Fibroblast of the aortic adventitia (primary cell): ENCODE results near the gene MAP10. TPM values are rescaled to one million over a fixed set of nuclear protein-coding genes. Genes with fewer than 3 reads are reported as not detected.

Experiments
- DNase-seq: peaks from one replicate; pipeline ENCODE4 v3.0.0-alpha.2; 2010; ENCODE audit warnings: low read depth
- H3K4me3 ChIP-seq: 2 replicates; pipeline ENCODE4 v1.5.1; 2011; ENCODE audit warnings: low read depth, mild to moderate bottlenecking, control low read depth, low read length, moderate library complexity
- total RNA-seq: library from RNA; depleted of rRNA; stranded (reverse); fragments of >200 nt; gene quantifications from 2 replicates; pipeline ENCODE4 v1.2.3, GENCODE V29; 2012; ENCODE audit warnings: low replicate concordance
- TF ChIP-seq, protein P1 (sequence below): IDR thresholded peaks from 2 replicates; pipeline ENCODE4 v1.5.1; 2011; ENCODE audit warnings: mild to moderate bottlenecking, low read length, control low read depth, inconsistent platforms; ENCODE audit not compliant: insufficient read depth

The MAP10 gene
- total RNA-seq, 1 donor = 1.9 TPM

DNA sequence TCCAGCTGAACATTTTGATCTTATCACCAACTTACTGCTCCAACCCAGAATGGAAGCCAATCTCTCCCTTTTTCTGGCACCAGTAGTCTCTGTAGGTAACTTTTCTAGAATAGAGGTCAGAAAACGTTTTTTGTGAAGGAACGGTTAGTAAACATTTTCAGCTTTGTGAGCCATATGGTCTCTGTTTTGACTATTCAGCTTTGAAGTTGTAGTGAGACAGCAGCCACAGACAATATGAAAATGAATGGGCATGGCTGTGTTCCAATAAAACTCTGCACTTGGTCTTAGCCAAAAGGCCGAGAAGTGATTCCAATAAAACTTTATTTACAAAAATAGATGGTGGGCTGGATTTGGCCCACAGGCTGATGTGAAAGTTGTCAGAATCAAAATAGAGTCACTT is 28.9 kb downstream of the MAP10 start:
- DNase-seq = no peak
- TF ChIP-seq, protein P1, sequence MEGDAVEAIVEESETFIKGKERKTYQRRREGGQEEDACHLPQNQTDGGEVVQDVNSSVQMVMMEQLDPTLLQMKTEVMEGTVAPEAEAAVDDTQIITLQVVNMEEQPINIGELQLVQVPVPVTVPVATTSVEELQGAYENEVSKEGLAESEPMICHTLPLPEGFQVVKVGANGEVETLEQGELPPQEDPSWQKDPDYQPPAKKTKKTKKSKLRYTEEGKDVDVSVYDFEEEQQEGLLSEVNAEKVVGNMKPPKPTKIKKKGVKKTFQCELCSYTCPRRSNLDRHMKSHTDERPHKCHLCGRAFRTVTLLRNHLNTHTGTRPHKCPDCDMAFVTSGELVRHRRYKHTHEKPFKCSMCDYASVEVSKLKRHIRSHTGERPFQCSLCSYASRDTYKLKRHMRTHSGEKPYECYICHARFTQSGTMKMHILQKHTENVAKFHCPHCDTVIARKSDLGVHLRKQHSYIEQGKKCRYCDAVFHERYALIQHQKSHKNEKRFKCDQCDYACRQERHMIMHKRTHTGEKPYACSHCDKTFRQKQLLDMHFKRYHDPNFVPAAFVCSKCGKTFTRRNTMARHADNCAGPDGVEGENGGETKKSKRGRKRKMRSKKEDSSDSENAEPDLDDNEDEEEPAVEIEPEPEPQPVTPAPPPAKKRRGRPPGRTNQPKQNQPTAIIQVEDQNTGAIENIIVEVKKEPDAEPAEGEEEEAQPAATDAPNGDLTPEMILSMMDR = no peak

DNA sequence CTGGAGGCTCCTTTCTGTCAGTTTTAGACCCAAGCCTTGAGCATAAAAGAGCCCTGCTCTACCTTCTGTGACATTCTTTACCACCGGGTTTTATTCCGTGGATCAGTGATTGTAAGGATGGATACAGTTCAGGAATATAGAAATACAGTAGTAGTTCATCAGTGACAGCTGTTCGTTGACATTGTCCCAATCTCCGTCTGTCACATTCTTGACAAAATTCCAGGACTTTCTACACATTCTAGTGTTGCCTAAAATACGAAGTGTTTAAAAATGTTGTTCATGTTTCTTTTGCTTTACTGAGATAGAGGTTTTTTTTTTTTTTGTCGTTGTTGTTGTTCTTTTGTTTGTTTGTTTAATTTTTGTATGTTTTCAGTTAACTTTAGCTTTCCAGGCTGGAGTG is 29.9 kb downstream of the MAP10 start:
- DNase-seq = no peak
- TF ChIP-seq, protein P1 = no peak
- H3K4me3 ChIP-seq = no peak overlapping the region

More for the DNA sequence above, 28.9 kb downstream of the MAP10 start:
- H3K4me3 ChIP-seq = no peak overlapping the region

DNA sequence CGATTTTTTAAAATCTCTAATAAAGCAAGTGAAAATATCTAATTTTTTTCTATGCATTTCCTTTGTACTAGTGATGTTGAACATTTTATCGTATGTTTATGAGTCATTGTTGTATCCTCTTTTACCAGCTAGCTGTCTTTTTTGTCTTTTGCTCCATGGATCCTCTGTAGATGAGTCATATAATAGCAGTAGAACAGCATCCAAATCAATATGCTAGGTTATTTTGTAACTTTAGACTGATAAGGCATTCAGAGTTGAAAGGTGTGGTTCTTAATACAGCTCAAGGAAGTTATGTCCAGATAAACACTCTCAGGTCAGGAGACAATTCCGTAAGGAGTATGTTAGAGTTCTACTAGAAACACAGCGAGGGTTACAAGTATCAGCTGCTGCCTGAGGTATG is 31.9 kb downstream of the MAP10 start:
- no peak overlapping the region for H3K4me3 ChIP-seq
- DNase-seq = no peak
- TF ChIP-seq, protein P1 = no peak

DNA sequence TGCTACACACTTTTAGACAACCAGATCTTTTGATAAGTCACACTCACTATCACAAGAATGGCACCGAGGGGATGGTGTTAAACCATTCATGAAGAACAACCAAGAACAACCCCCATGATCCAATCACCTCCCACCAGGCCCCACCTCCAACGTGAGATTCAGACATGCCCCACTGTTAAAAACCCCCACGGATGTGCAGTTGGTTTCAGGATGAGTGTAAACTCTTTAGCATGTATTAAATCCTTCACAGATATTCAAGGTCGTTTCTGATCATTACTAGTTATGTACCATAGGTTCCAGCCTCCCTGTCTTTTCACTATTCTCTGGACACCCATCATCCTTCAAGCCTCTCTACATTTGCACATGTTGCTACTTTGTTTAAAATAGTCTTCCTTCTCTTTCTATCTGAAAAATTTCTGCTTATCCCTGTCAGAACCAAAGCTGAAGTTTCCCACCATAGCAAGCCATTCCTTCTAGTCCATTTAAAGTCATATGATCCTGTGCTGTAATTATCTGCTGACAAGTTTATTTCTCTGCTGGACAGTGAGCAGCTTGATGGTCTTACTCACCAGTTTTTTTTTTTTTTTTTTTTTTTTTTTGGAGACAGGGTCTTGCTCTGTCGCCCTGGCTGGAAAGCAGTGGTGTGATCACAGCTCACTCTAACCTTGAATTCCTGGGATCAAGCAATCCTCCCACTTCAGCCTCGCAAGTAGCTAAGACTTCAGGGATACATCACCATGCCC is 36.8 kb downstream of the MAP10 start:
- no peak for DNase-seq
- TF ChIP-seq, protein P1 = no peak
- no peak overlapping the region for H3K4me3 ChIP-seq

DNA sequence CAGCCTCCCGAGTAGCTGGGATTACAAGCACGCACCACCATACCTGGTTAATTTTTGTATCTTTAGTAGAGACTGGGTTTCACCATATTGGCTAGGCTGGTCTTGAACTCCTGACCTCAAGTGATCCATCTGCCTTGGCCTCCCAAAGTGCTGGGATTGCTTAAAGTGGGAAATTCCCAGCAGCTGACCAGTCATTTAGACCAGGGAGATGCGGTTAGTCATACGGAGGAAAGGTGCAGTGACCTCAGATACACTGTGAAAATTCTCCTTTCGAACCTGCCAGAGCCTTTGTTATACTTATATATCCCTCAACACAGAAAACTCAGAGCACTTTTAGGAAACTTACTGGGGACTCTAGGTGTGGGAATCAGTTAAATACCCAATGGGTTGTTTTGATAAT is 39.6 kb downstream of the MAP10 start:
- TF ChIP-seq, protein P1 = no peak
- H3K4me3 ChIP-seq = no peak overlapping the region
- DNase-seq = peak; percentile 6

DNA sequence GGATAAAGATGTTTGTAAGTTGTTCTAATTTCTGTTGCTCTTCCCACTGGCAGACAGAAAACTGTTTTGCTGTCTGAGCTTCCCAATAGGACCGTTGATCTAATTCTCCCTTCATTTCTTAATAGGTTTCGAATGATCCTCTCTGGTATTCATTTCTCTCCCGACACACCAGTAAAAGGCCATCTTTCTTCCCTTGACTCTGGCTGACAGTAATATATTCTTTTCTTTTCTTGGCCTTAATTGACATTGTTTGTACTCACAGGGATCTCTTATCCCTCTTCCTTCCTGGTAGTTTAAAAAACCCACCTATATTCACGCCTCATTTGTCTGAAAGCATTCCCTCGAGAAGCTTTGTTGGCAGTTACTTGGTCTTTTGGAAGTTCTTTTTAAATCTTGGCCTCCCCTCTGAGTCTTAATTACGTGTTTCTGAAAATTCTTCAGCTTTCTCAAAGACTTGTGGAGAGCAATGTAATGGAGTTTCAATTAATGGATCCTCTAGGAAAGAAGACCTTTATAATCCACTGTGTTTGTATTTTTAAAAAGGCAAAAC is 40.3 kb downstream of the MAP10 start:
- no peak for DNase-seq
- TF ChIP-seq, protein P1 = no peak
- H3K4me3 ChIP-seq = no peak overlapping the region
